HepG2 (cell line): ENCODE data around the gene OST4. TPM values are rescaled to one million over a fixed set of nuclear protein-coding genes. Genes with fewer than 3 reads are reported as not detected.

Experiments used
- AHDC1 ChIP-seq: sonication (generic); formaldehyde crosslinking; IDR thresholded peaks from 2 replicates; pipeline ENCODE4 v1.5.1; 2020; ENCODE audit warnings: mild to moderate bottlenecking, missing genetic modification reagents, borderline replicate concordance
- BATF2 ChIP-seq: sonication (generic); formaldehyde crosslinking; IDR thresholded peaks from 2 replicates; pipeline ENCODE4 v1.8.0; 2022; ENCODE audit warnings: mild to moderate bottlenecking, missing genetic modification reagents, moderate library complexity
- BRCA1 ChIP-seq: sonication (generic); formaldehyde crosslinking; IDR thresholded peaks from 2 replicates; pipeline ENCODE4 v1.4.0; 2020; ENCODE audit warnings: missing genetic modification reagents
- CEBPB ChIP-seq: IDR thresholded peaks from 2 replicates; pipeline ENCODE4 v1.6.1; 2011; ENCODE audit warnings: low read depth, low read length, improper control_type of control experiment, borderline replicate concordance
- CENPX ChIP-seq: sonication (generic); formaldehyde crosslinking; IDR thresholded peaks from 2 replicates; pipeline ENCODE4 v1.9.0; 2021; ENCODE audit warnings: mild to moderate bottlenecking, missing genetic modification reagents, moderate library complexity
- EP300 ChIP-seq, 3 experiments: sonication (generic) in 1 of 3; formaldehyde crosslinking in 1 of 3; IDR thresholded peaks; 2 replicates each; pipeline versions ENCODE4 v1.5.1 to v1.6.1; 2011 to 2020; ENCODE audit warnings: low read depth in 2 of 3, low read length in 2 of 3, borderline replicate concordance in 1 of 3, improper control_type of control experiment in 1 of 3, mild to moderate bottlenecking in 1 of 3, missing genetic modification reagents in 1 of 3, moderate library complexity in 1 of 3
- MAFF ChIP-seq: IDR thresholded peaks from 2 replicates; pipeline ENCODE4 v1.6.1; 2011; ENCODE audit warnings: low read depth, low read length, improper control_type of control experiment
- MEIS2 ChIP-seq: sonication (generic); formaldehyde crosslinking; IDR thresholded peaks from 2 replicates; pipeline ENCODE4 v1.9.0; 2021; ENCODE audit warnings: mild to moderate bottlenecking, missing genetic modification reagents
- MTA1 ChIP-seq: sonication (generic); formaldehyde crosslinking; IDR thresholded peaks from 2 replicates; pipeline ENCODE4 v1.4.0; 2020; ENCODE audit warnings: missing genetic modification reagents, mild to moderate bottlenecking, borderline replicate concordance
- SMARCC2 ChIP-seq: fragments of 450-650 bp; IDR thresholded peaks from 2 replicates; pipeline ENCODE4 v1.6.1; 2017; ENCODE audit warnings: antibody characterized with exemption, mild to moderate bottlenecking
- SRY ChIP-seq: sonication (generic); formaldehyde crosslinking; IDR thresholded peaks from 2 replicates; pipeline ENCODE4 v1.8.0; 2022; ENCODE audit warnings: mild to moderate bottlenecking, missing genetic modification reagents
- TMF1 ChIP-seq: sonication (generic); formaldehyde crosslinking; IDR thresholded peaks from 2 replicates; pipeline ENCODE4 v1.8.1; 2022; ENCODE audit warnings: low read depth, missing genetic modification reagents
- TP53 ChIP-seq: sonication (generic); formaldehyde crosslinking; conservative IDR thresholded peaks from 2 replicates; pipeline ENCODE4 v1.4.0; 2020; ENCODE audit warnings: missing genetic modification reagents
- ZBTB42 ChIP-seq: sonication (generic); formaldehyde crosslinking; IDR thresholded peaks from 2 replicates; pipeline ENCODE4 v1.5.0; 2020; ENCODE audit warnings: mild to moderate bottlenecking, missing genetic modification reagents
- ZFP91 ChIP-seq: sonication (generic); formaldehyde crosslinking; IDR thresholded peaks from 2 replicates; pipeline ENCODE4 v1.9.0; 2022; ENCODE audit warnings: missing genetic modification reagents, mild to moderate bottlenecking, borderline replicate concordance
- ZNF138 ChIP-seq: sonication (generic); formaldehyde crosslinking; IDR thresholded peaks from 2 replicates; pipeline ENCODE4 v1.5.0; 2020; ENCODE audit warnings: mild to moderate bottlenecking, low read depth, missing genetic modification reagents
- ZNF570 ChIP-seq: sonication (generic); formaldehyde crosslinking; IDR thresholded peaks from 2 replicates; pipeline ENCODE4 v1.4.0; 2020; ENCODE audit warnings: mild to moderate bottlenecking, missing genetic modification reagents, borderline replicate concordance
- ZNF572 ChIP-seq: sonication (generic); formaldehyde crosslinking; IDR thresholded peaks from 2 replicates; pipeline ENCODE4 v1.5.1; 2020; ENCODE audit warnings: mild to moderate bottlenecking, missing genetic modification reagents
- ZNF614 ChIP-seq: IDR thresholded peaks from 2 replicates; pipeline ENCODE4 v1.6.1; 2018; ENCODE audit warnings: missing biosample characterization, missing genetic modification reagents, inconsistent platforms, borderline replicate concordance
- ZNF781 ChIP-seq: sonication (generic); formaldehyde crosslinking; IDR thresholded peaks from 2 replicates; pipeline ENCODE4 v1.5.1; 2020; ENCODE audit warnings: borderline replicate concordance, mild to moderate bottlenecking, missing genetic modification reagents; ENCODE audit errors: not compliant biosample characterization
- polyA plus RNA-seq, 8 experiments: library from polyadenylated mRNA; depleted of rRNA in 3 of 8; stranded (reverse) in 7 of 8; unstranded in 1 of 8; fragments of >200 nt; fragmentation: Illumina TruSeq in 4 of 8; extraction: Trizol in 4 of 8; gene quantifications; 2 replicates each; pipeline versions ENCODE4 v1.2.1 to v1.2.3, GENCODE V29; 2011 to 2016; ENCODE audit warnings: low read depth in 4 of 8, missing spikeins in 1 of 8, mixed read lengths in 1 of 8; ENCODE audit not compliant: insufficient read depth in 1 of 8
- total RNA-seq, 5 experiments: library from RNA; depleted of rRNA; stranded (reverse); fragments of >200 nt; fragmentation: Illumina TruSeq; extraction: Trizol; gene quantifications; 2 replicates each; pipeline ENCODE4 v1.2.3, GENCODE V29; 2016; ENCODE audit warnings: low read depth in 1 of 5

OST4 gene
- total and polyA plus RNA-seq, 2 of the 13 experiments (the other 11 are each of a cell fraction or from before 2014, with no cell fraction given), result 498 to 584 TPM

- TF ChIP-seq MTA1 (CRISPR knock-in tag) (peak; percentile 67; the same call in 1 of the 2 replicates), ZBTB42 (no peak), MEIS2 (CRISPR knock-in tag) (peak; percentile 57; the same call in 1 of the 2 replicates), ZNF781 (no peak), CEBPB (no peak), MAFF (0 out of 2 replicates have a peak, but pooled peaks have one; percentile 1), ZFP91 (CRISPR knock-in tag) (peak; percentile 81), EP300 (IDR thresholded peaks at IDR 0.05; ENCODE audit: low read depth in 2 of 2, low read length in 2 of 2) (no peak), EP300 (CRISPR knock-in tag; IDR thresholded peaks at IDR 0.05; ENCODE audit: borderline replicate concordance) (0 out of 2 replicates have a peak, but pooled peaks have one; percentile 11), SMARCC2 (no peak), TMF1 (CRISPR knock-in tag) (0 out of 2 replicates have a peak, but pooled peaks have one; percentile 10), ZNF572 (CRISPR knock-in tag) (no peak; the same call in 1 of the 2 replicates), BRCA1 (CRISPR knock-in tag) (peak; percentile 32; the same call in 1 of the 2 replicates), AHDC1 (CRISPR knock-in tag) (no peak; the same call in 1 of the 2 replicates), SRY (CRISPR knock-in tag) (peak; percentile 53; the same call in 1 of the 2 replicates), CENPX (CRISPR knock-in tag) (no peak), BATF2 (CRISPR knock-in tag) (peak; percentile 17; the same call in 1 of the 2 replicates), TP53 (CRISPR knock-in tag) (peak; percentile 3; the same call in 1 of the 2 replicates), ZNF570 (no peak), ZNF614 (CRISPR knock-in tag) (0 out of 2 replicates have a peak, but pooled peaks have one; percentile 18), ZNF138 (CRISPR knock-in tag) (0 out of 2 replicates have a peak, but pooled peaks have one; percentile 60)
These were observed 21.0 kb downstream of the OST4 start (continued) for GRCh38 chr2:27050281-27050995.
